Measurements from ENCODE around the gene OR5D14. TPM values are rescaled to one million over a fixed set of nuclear protein-coding genes. Genes with fewer than 3 reads are reported as not detected.

The OR5D14 gene
- not detected in 2 replicates for total RNA-seq

DNA sequence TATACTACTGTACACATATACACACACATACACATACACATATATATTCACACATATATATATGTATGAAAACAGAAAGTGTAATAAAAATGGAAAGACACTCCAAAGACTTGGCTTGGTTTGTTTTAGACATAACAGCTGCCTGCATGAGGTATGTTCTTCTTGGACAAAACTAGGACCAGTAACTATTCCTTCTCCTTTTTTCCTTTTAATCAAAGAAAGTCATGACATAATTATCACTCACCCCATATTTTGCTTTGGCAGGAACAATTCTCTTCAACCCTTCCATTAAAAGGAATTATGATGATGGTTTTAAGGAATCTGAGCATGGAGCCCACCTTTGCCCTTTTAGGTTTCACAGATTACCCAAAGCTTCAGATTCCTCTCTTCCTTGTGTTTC lies at the start of gene OR5D14:
TSS of gene OR5D14 (plus strand) at position 301 of the 400 bp plus-strand sequence. CDS start at position 301, 0 bp downstream.

DNA sequence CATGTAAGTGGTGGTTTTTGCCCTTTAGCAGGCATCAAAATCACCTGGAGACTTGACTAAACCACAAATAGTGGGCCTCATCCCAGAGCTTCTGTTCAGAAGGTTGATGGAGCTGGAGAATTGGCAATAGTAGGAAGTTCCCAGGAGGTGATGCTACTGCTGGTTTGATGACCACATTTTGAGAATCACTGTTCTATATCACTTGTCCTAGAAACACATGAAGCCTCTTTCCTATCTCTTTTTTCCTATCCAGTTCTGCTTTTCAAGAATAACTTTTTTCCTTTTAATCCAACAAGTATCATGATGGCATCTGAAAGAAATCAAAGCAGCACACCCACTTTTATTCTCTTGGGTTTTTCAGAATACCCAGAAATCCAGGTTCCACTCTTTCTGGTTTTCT lies 22.2 kb upstream of the OR5D14 start, which contains the start of gene OR5D13:
TSS of gene OR5D13 (plus strand) at position 301 of the 400 bp plus-strand sequence. CDS start at position 301, 0 bp downstream.

GRCh38 chr11:55811067-55811466 lies 15.7 kb downstream of the OR5D14 start, which contains the start of gene OR5L1:
Gene OR5L1 (plus strand): TSS chr11:55811367. CDS start chr11:55811467, 100 bp downstream.

DNA sequence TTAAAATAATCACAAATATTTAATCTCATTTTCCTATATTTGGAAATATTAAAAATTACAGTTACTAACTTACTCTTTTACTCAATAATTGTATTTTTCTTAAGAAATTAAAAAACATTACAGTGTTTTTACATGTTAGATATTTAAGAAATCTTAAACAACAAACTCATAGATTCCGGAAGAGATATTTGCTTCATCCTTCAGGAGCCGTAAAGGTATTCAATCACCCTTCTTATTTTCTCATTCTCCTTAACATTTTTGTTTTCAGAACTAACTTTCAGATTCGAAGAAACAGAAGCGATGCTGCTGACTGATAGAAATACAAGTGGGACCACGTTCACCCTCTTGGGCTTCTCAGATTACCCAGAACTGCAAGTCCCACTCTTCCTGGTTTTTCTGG lies 24.0 kb downstream of the OR5D14 start, which contains the start of gene OR5D18:
TSS of gene OR5D18 (plus strand) at position 301 of the 400 bp plus-strand sequence. CDS start at position 301, 0 bp downstream.

GRCh38 chr11:55826919-55827318 lies 31.6 kb downstream of the OR5D14 start, which contains the start of gene OR5L2:
Gene OR5L2 (plus strand): TSS chr11:55827219. CDS start chr11:55827219, 0 bp downstream.

GRCh38 chr11:55838452-55838851 lies 43.1 kb downstream of the OR5D14 start, which contains the start of gene OR5D16:
Gene OR5D16 (plus strand): TSS chr11:55838752. CDS start chr11:55838752, 0 bp downstream.

Other genes with a start within 250 kb of the OR5D14 start
- not detected in 2 replicates for gene OR4C15, start 241.1 kb upstream of the OR5D14 start, total RNA-seq
- not detected in 2 replicates for gene OR4C16, start 223.4 kb upstream of the OR5D14 start, total RNA-seq
- gene OR4C11, start 187.9 kb upstream of the OR5D14 start, total RNA-seq: not detected in 2 replicates
- not detected in 2 replicates for gene OR4P4, start 160.4 kb upstream of the OR5D14 start, total RNA-seq
- gene OR4S2, start 147.2 kb upstream of the OR5D14 start, total RNA-seq: not detected in 2 replicates
- gene OR4C6, start 133.4 kb upstream of the OR5D14 start, total RNA-seq: not detected in 2 replicates
- not detected in 2 replicates for gene OR5D13, start 22.1 kb upstream of the OR5D14 start, total RNA-seq
- not detected in 2 replicates for gene OR5L1, start 15.8 kb downstream of the OR5D14 start, total RNA-seq
- not detected in 2 replicates for gene OR5D18, start 24.1 kb downstream of the OR5D14 start, total RNA-seq
- gene OR5L2, start 31.7 kb downstream of the OR5D14 start, total RNA-seq: not detected in 2 replicates
- not detected in 2 replicates for gene OR5D16, start 43.2 kb downstream of the OR5D14 start, total RNA-seq
- gene TRIM51, start 87.7 kb downstream of the OR5D14 start, total RNA-seq: not detected in 2 replicates
- gene OR5W2, start 119.0 kb downstream of the OR5D14 start, total RNA-seq: not detected in 2 replicates
- gene OR5I1, start 140.8 kb downstream of the OR5D14 start, total RNA-seq: not detected in 2 replicates
- not detected in 2 replicates for gene OR10AG1, start 174.4 kb downstream of the OR5D14 start, total RNA-seq
- not detected in 2 replicates for gene OR5F1, start 199.1 kb downstream of the OR5D14 start, total RNA-seq
- gene OR5AS1, start 232.1 kb downstream of the OR5D14 start, total RNA-seq: not detected in 2 replicates